Right atrium auricular region (tissue), 2 donors: ENCODE data around the gene TRIO. TPM values are rescaled to one million over a fixed set of nuclear protein-coding genes. Genes with fewer than 3 reads are reported as not detected.

Experiments
- DNase-seq: peaks from one replicate; pipeline ENCODE4 v3.0.0-alpha.2; 2019; ENCODE audit warnings: low spot score
- H3K27ac ChIP-seq, 2 donors: fragments of 200-600 bp; sonication (generic); 1 replicate in 1 of 2; 2 replicates in 1 of 2; pipeline ENCODE4 v1.5.1; 2016 to 2019
- H3K27me3 ChIP-seq, 2 donors: fragments of 200-600 bp; sonication (generic); one replicate each; pipeline versions ENCODE4 v1.5.1 to v1.6.0; 2017 to 2019
- H3K36me3 ChIP-seq: fragments of 200-600 bp; sonication (generic); one replicate; pipeline ENCODE4 v1.5.1; 2016
- H3K4me1 ChIP-seq, 2 donors: fragments of 200-600 bp; sonication (generic); one replicate each; pipeline versions ENCODE4 v1.5.1 to v1.6.0; 2017 to 2019
- H3K4me3 ChIP-seq, 2 donors: fragments of 200-600 bp; sonication (generic); 1 replicate in 1 of 2; 2 replicates in 1 of 2; pipeline ENCODE4 v1.5.1; 2017 to 2019; ENCODE audit warnings: mild to moderate bottlenecking in 1 of 2, moderate library complexity in 1 of 2
- H3K9me3 ChIP-seq, 2 donors: fragments of 200-600 bp; sonication (generic); one replicate each; pipeline ENCODE4 v1.5.1; 2019
- CTCF ChIP-seq, 2 donors: fragments of 200-600 bp; sonication (generic); IDR thresholded peaks; one replicate each; pipeline ENCODE4 v1.5.1; 2019; ENCODE audit warnings: antibody characterized with exemption in 2 of 2
- total RNA-seq, 2 donors: library from RNA; depleted of rRNA; stranded (reverse); fragments of >200 nt; gene quantifications; one replicate each; pipeline ENCODE4 v1.1.0, GENCODE V29; 2016

TRIO gene
- total RNA-seq, 2 donors from 2014 or later, result 51.6 to 67.0 TPM

GRCh38 chr5:14256756-14257393, 113.7 kb downstream of the TRIO start:
- Histone ChIP-seq H3K36me3 (no peaks in the 10 kb centered on the region), H3K9me3 (no peaks in the 10 kb centered on the region), H3K4me1 (peaks cover 0 to 33% of the 10 kb centered on the region in 2 donors), H3K27ac (no peak overlapping the region), H3K4me3 (no peak overlapping the region), H3K27me3 (no peaks in the 10 kb centered on the region)
- DNase-seq, result no peak
- TF ChIP-seq CTCF (IDR thresholded peaks at IDR 0.05), result no peak

- H3K36me3 ChIP-seq, result no peaks in the 10 kb centered on the region
- H3K9me3 ChIP-seq, result no peaks in the 10 kb centered on the region
- no peak overlapping the region for H3K4me3 ChIP-seq
- H3K27me3 ChIP-seq, result no peaks in the 10 kb centered on the region
- DNase-seq, result no peak
- TF ChIP-seq CTCF (IDR thresholded peaks at IDR 0.05), result no peak
- H3K4me1 ChIP-seq, result peaks cover 0 to 33% of the 10 kb centered on the region in 2 donors
- no peak overlapping the region for H3K27ac ChIP-seq
Observed at GRCh38 chr5:14257995-14258403, 114.9 kb downstream of the TRIO start.

GRCh38 chr5:14258840-14259239, 115.7 kb downstream of the TRIO start:
- no peak overlapping the region for H3K4me3 ChIP-seq
- peaks cover 0 to 28% of the 10 kb centered on the region in 2 donors for H3K4me1 ChIP-seq
- no peak for DNase-seq
- H3K36me3 ChIP-seq, result no peaks in the 10 kb centered on the region
- no peaks in the 10 kb centered on the region for H3K9me3 ChIP-seq
- no peak for TF ChIP-seq CTCF (IDR thresholded peaks at IDR 0.05)
- no peaks in the 10 kb centered on the region for H3K27me3 ChIP-seq
- H3K27ac ChIP-seq, result no peak overlapping the region

GRCh38 chr5:14260637-14261036, 117.5 kb downstream of the TRIO start:
- Histone ChIP-seq H3K4me1 (peaks cover 0 to 31% of the 10 kb centered on the region in 2 donors), H3K36me3 (no peaks in the 10 kb centered on the region), H3K27ac (no peak overlapping the region), H3K4me3 (no peak overlapping the region), H3K9me3 (no peaks in the 10 kb centered on the region), H3K27me3 (no peaks in the 10 kb centered on the region)
- DNase-seq, result no peak
- no peak for TF ChIP-seq CTCF (IDR thresholded peaks at IDR 0.05)

- Histone ChIP-seq H3K4me3 (no peak overlapping the region), H3K27ac (no peak overlapping the region), H3K36me3 (no peaks in the 10 kb centered on the region), H3K9me3 (no peaks in the 10 kb centered on the region), H3K27me3 (no peaks in the 10 kb centered on the region), H3K4me1 (peaks cover 0 to 37% of the 10 kb centered on the region in 2 donors)
- DNase-seq, result no peak
- TF ChIP-seq CTCF (IDR thresholded peaks at IDR 0.05), result no peak
Observed at GRCh38 chr5:14261235-14261634, 118.1 kb downstream of the TRIO start.
